OCI-LY1 (cell line): Measurements from ENCODE around the gene SVOPL.

Experiments used
- H2AFZ ChIP-seq: fragments of 200-600 bp; sonication (generic), shearing (Covaris generic); 2 replicates; pipeline ENCODE4 v1.6.0; 2014; ENCODE audit warnings: antibody characterized with exemption, mild to moderate bottlenecking, low read length
- H3F3A ChIP-seq: fragments of 200-600 bp; sonication (generic), shearing (Covaris generic); 2 replicates; pipeline ENCODE4 v1.6.0; 2014; ENCODE audit warnings: mild to moderate bottlenecking, antibody characterized with exemption, low read length, moderate library complexity; ENCODE audit not compliant: insufficient read depth
- H3K27ac ChIP-seq: fragments of 200-600 bp; sonication (generic); 2 replicates; pipeline ENCODE4 v1.5.1; 2014; ENCODE audit warnings: low read length, mixed run types, mild to moderate bottlenecking, low read depth; ENCODE audit not compliant: poor library complexity, severe bottlenecking
- H3K27me3 ChIP-seq: fragments of 200-600 bp; sonication (generic); 2 replicates; pipeline ENCODE4 v1.6.0; 2014; ENCODE audit warnings: antibody characterized with exemption, mild to moderate bottlenecking, low read length, moderate library complexity; ENCODE audit not compliant: insufficient read depth
- H3K36me3 ChIP-seq: fragments of 200-600 bp; sonication (generic); 2 replicates; pipeline ENCODE4 v1.6.1; 2014; ENCODE audit warnings: mild to moderate bottlenecking, antibody characterized with exemption, low read length, moderate library complexity, mixed read lengths; ENCODE audit not compliant: insufficient read depth
- H3K4me1 ChIP-seq: fragments of 200-600 bp; sonication (generic); 2 replicates; pipeline ENCODE4 v1.5.1; 2014; ENCODE audit warnings: mild to moderate bottlenecking, low read length, moderate library complexity; ENCODE audit not compliant: insufficient read depth, severe bottlenecking
- H3K4me2 ChIP-seq: fragments of 200-600 bp; sonication (generic), shearing (Covaris generic); 2 replicates; pipeline ENCODE4 v1.6.1; 2014; ENCODE audit warnings: low read length
- H3K4me3 ChIP-seq: fragments of 200-600 bp; sonication (generic); 2 replicates; pipeline ENCODE4 v1.5.1; 2014; ENCODE audit warnings: low read length, low read depth, mild to moderate bottlenecking, mixed read lengths; ENCODE audit not compliant: poor library complexity, severe bottlenecking
- H3K79me2 ChIP-seq: fragments of 200-600 bp; shearing (Covaris generic); 2 replicates; pipeline ENCODE4 v1.6.1; 2016; ENCODE audit warnings: mixed run types, low read length, mixed read lengths; ENCODE audit not compliant: insufficient read depth
- H3K9ac ChIP-seq: fragments of 200-600 bp; sonication (generic), shearing (Covaris generic); 2 replicates; pipeline ENCODE4 v1.6.1; 2014; ENCODE audit warnings: mild to moderate bottlenecking, low read length, mixed read lengths
- H3K9me2 ChIP-seq: fragments of 200-600 bp; sonication (generic), shearing (Covaris generic); 2 replicates; pipeline ENCODE4 v1.6.1; 2014; ENCODE audit warnings: low read depth, mild to moderate bottlenecking, low read length, mixed read lengths
- H3K9me3 ChIP-seq: fragments of 200-600 bp; shearing (Covaris generic); 2 replicates; pipeline ENCODE4 v1.6.1; 2014; ENCODE audit warnings: low read length, mixed read lengths
- H4K20me1 ChIP-seq: fragments of 200-600 bp; sonication (generic), shearing (Covaris generic); 2 replicates; pipeline ENCODE4 v1.6.0; 2016; ENCODE audit warnings: mild to moderate bottlenecking, low read length; ENCODE audit not compliant: insufficient read depth
- EZH2 ChIP-seq: fragments of 200-600 bp; sonication (generic), shearing (Covaris generic); IDR thresholded peaks from 2 replicates; pipeline ENCODE4 v1.8.0; 2017; ENCODE audit warnings: borderline replicate concordance, mixed run types, mild to moderate bottlenecking, antibody characterized with exemption, low read length, moderate library complexity, mixed read lengths
- TF ChIP-seq, protein P1 (sequence below): fragments of 200-600 bp; sonication (generic), shearing (Covaris generic); IDR thresholded peaks from 2 replicates; pipeline ENCODE4 v1.5.1; 2017; ENCODE audit warnings: mild to moderate bottlenecking, antibody characterized with exemption, low read length, moderate library complexity, mixed read lengths

The SVOPL gene

DNA sequence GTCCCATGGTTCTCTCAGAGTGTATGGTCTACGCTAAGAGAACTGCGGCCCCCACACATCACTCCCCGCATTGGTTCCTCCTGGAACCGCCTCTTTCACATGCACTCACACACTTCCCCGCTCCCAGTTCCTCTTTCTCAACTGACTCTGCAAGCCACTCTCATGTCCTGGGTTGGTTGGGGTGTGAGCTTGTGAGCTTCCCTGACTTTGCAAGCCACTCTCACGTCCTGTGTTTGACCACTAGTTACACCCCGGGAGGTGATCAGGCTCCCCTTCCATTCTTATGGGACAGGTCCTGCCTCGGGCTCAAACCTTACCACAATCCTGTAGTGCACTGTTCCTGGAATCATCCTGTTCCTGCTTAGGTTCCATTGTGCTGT lies 136.1 kb downstream of the SVOPL start:
- no peaks in the 10 kb centered on the region for H3F3A ChIP-seq
- H3K79me2 ChIP-seq, result no peaks in the 10 kb centered on the region
- no peak overlapping the region for H3K27ac ChIP-seq
- no peaks in the 10 kb centered on the region for H3K4me1 ChIP-seq
- TF ChIP-seq, protein P1, sequence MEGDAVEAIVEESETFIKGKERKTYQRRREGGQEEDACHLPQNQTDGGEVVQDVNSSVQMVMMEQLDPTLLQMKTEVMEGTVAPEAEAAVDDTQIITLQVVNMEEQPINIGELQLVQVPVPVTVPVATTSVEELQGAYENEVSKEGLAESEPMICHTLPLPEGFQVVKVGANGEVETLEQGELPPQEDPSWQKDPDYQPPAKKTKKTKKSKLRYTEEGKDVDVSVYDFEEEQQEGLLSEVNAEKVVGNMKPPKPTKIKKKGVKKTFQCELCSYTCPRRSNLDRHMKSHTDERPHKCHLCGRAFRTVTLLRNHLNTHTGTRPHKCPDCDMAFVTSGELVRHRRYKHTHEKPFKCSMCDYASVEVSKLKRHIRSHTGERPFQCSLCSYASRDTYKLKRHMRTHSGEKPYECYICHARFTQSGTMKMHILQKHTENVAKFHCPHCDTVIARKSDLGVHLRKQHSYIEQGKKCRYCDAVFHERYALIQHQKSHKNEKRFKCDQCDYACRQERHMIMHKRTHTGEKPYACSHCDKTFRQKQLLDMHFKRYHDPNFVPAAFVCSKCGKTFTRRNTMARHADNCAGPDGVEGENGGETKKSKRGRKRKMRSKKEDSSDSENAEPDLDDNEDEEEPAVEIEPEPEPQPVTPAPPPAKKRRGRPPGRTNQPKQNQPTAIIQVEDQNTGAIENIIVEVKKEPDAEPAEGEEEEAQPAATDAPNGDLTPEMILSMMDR, result no peak
- TF ChIP-seq EZH2, result no peak
- H4K20me1 ChIP-seq, result 0 out of 2 replicates have a peak, but pooled peaks cover 3% of the 10 kb centered on the region
- H3K36me3 ChIP-seq, result peaks cover 91% of the 10 kb centered on the region
- H3K9me2 ChIP-seq, result no peaks in the 10 kb centered on the region
- H3K27me3 ChIP-seq, result no peaks in the 10 kb centered on the region
- H3K4me3 ChIP-seq, result no peak overlapping the region
- H2AFZ ChIP-seq, result no peak overlapping the region
- peaks cover 18% of the 10 kb centered on the region; the same call in 1 of the 2 replicates for H3K9me3 ChIP-seq
- no peak overlapping the region for H3K9ac ChIP-seq
- H3K4me2 ChIP-seq, result no peak overlapping the region

DNA sequence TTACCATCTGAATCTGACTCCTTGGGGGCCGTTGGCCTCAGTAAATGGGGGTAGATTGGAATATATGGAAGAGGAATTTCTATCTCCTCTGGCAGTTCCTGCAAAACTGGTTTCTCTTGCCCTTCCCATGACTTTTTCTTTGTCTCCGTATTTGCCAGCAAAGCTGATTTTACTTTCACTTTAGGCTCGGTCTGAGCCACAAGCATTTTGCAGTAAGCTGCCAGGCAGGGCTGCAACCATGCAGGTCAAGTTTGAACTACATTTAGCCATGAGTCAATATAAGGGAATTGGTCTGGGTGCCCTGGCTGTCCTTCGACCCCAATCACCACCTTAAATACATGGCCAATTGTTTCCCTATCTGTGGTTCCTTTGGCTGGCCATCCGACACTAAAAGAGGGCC lies 136.8 kb downstream of the SVOPL start:
- Histone ChIP-seq H3K36me3 (peaks cover 92% of the 10 kb centered on the region), H3K27me3 (no peaks in the 10 kb centered on the region), H3K9me3 (peaks cover 18% of the 10 kb centered on the region; the same call in 1 of the 2 replicates), H3K9me2 (no peaks in the 10 kb centered on the region), H3F3A (no peaks in the 10 kb centered on the region), H3K79me2 (no peaks in the 10 kb centered on the region), H2AFZ (no peak overlapping the region), H3K4me2 (no peak overlapping the region), H3K9ac (no peak overlapping the region), H4K20me1 (0 out of 2 replicates have a peak, but pooled peaks cover 3% of the 10 kb centered on the region), H3K4me3 (no peak overlapping the region), H3K4me1 (no peaks in the 10 kb centered on the region), H3K27ac (no peak overlapping the region)
- TF ChIP-seq EZH2, result no peak
- TF ChIP-seq, protein P1, result no peak

DNA sequence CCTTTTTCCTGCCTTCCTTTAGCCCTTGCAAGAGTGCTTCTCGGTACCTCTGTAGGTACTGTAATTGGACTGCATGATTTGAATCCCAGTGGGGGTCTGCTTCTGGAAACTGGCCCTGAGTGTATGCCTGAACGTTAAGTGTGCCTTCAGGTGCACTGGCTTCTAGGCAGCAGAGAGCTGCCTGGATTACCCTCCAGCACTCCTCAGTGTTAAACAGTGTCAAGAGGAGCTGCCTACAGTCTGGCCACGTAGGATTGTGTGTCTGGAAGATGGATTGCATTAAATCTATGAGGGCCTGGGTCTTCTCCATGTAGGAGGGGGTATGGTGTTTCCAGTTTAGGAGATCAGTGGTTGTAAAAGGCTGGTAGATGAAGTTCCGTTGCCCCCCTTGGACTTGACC lies 137.4 kb downstream of the SVOPL start:
- TF ChIP-seq EZH2, result no peak
- TF ChIP-seq, protein P1, result no peak
- no peaks in the 10 kb centered on the region for H3K4me1 ChIP-seq
- no peak overlapping the region for H3K9ac ChIP-seq
- peaks cover 92% of the 10 kb centered on the region for H3K36me3 ChIP-seq
- no peak overlapping the region for H3K4me2 ChIP-seq
- no peaks in the 10 kb centered on the region for H4K20me1 ChIP-seq
- no peaks in the 10 kb centered on the region for H3F3A ChIP-seq
- peaks cover 18% of the 10 kb centered on the region; the same call in 1 of the 2 replicates for H3K9me3 ChIP-seq
- H3K79me2 ChIP-seq, result no peaks in the 10 kb centered on the region
- no peaks in the 10 kb centered on the region for H3K27me3 ChIP-seq
- H3K4me3 ChIP-seq, result no peak overlapping the region
- no peak overlapping the region for H2AFZ ChIP-seq
- H3K27ac ChIP-seq, result no peak overlapping the region
- no peaks in the 10 kb centered on the region for H3K9me2 ChIP-seq
